Measurements from ENCODE around the gene MRNIP.

The MRNIP gene

DNA sequence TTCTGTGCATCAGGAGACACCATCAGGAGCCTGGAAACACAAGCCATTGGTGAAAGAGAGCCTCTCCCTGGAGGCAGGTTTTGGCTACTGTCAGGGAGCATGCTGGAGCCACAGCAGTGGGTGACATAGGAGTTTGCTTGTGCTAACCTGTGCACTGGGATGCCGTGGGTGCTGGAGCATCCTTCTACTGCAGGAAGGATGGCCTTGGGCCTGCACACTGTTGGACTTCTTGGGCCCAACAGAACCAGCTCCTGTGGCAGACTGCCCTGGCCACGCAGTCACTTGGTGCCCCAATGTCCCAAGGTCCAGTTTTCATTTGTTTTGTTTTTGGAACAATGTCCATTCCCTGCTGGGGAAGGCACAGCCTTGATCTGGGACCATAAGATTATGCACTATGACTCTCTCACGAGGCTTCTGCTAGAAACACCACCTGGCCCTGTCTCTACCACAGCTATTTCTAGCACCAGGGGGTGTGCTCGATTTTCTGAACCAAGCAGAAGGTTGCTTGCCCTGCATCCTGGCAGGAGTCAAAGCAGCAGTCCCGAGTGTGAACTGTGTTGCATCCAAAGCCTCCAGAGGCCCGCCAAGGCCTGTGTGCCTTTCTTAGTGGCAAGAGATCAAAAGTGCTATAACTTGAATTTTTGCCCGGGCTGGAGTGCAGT, 70.3 kb downstream of the MRNIP start:
- no peak for DNase-seq

All from stimulated activated CD4-positive, alpha-beta T cell treated with anti-CD3 and anti-CD28 coated beads, Interleukin-2, amount 100 ng/mL, for 24 hours (primary cell).